ENCODE results near the gene MARCHF10. TPM values are rescaled to one million over a fixed set of nuclear protein-coding genes. Genes with fewer than 3 reads are reported as not detected.

The MARCHF10 gene
- total and polyA plus RNA-seq, 2 donors (not counting 3 experiments of a cell fraction or from before 2014, with no cell fraction given) = 0.11 TPM; not detected in 1

GRCh38 chr17:62727916-62728672 is 80.0 kb downstream of the MARCHF10 start:
- BruUV-seq (replicated peaks) = no TSS peak
- POLR2A ChIA-PET = interaction anchor here (0.7 kb wide), 1 partner anchor 22 kb away, joined by 3 read pairs; no protein-coding TSS in a partner anchor
- DNase-seq (ENCODE audit: low read depth, low spot score) (peak; percentile 11), FAIRE-seq (no peak)
- H3K4me3 ChIP-seq (replicated peaks in 1 of 3; ENCODE audit: insufficient read depth in 1 of 3, low read depth in 1 of 3, low read length in 3 of 3) = no peak overlapping the region
- no peaks in the 10 kb centered on the region for H3K79me2 ChIP-seq (ENCODE audit: control insufficient read depth, insufficient read depth, low read length)
- H3K9ac ChIP-seq (replicated peaks; ENCODE audit: extremely low read depth, insufficient read depth, low read length) = no peak overlapping the region
- no peak for TF ChIP-seq JUN (IDR thresholded peaks at IDR 0.05; ENCODE audit: borderline replicate concordance, insufficient read depth, insufficient read length, low read depth)
- TF ChIP-seq EZH2 (IDR thresholded peaks at IDR 0.05; ENCODE audit: borderline replicate concordance, low read depth, low read length, severe bottlenecking) = no peak
- TF ChIP-seq POLR2AphosphoS5 (IDR thresholded peaks at IDR 0.05; ENCODE audit: insufficient read depth, low read depth, low read length) = no peak
- no peak for TF ChIP-seq FOS (IDR thresholded peaks at IDR 0.05; ENCODE audit: borderline replicate concordance, insufficient read depth, low read length)
- no peak for TF ChIP-seq CTCF (IDR thresholded peaks at IDR 0.05; ENCODE audit: extremely low read depth in 1 of 2, insufficient read depth in 1 of 2, low read depth in 1 of 2, low read length in 2 of 2)
- no peak for TF ChIP-seq MYC (IDR thresholded peaks at IDR 0.05; ENCODE audit: low read depth, low read length)
- no peak for TF ChIP-seq POLR2A (IDR thresholded peaks at IDR 0.05; ENCODE audit: low read depth, low read length)
- no peak for TF ChIP-seq MAX (IDR thresholded peaks at IDR 0.05; ENCODE audit: insufficient read depth, insufficient read length)
- no peak for TF ChIP-seq GATA2 (IDR thresholded peaks at IDR 0.05; ENCODE audit: insufficient read depth, insufficient read length, low read depth, low read length)
- no peaks in the 10 kb centered on the region for H3K9me1 ChIP-seq (replicated peaks; ENCODE audit: control insufficient read depth, extremely low read depth, insufficient read depth, low read length)
- H2AFZ ChIP-seq (ENCODE audit: low read depth, low read length) = no peak overlapping the region
- H3K36me3 ChIP-seq (ENCODE audit: control insufficient read depth in 2 of 2, extremely low read depth in 1 of 2, insufficient read depth in 2 of 2, low read length in 2 of 2) = no peaks in the 10 kb centered on the region
- no peak overlapping the region for H3K4me2 ChIP-seq (ENCODE audit: insufficient read depth, low read length)
- intact Hi-C loops (cut with micrococcal nuclease) = no loop called here
- H3K27ac ChIP-seq (ENCODE audit: insufficient read depth, low read depth, low read length) = no peak overlapping the region
- H3K9me3 ChIP-seq (replicated peaks; ENCODE audit: control insufficient read depth, insufficient read depth, low read length) = no peaks in the 10 kb centered on the region
- H4K20me1 ChIP-seq (replicated peaks; ENCODE audit: control insufficient read depth, extremely low read depth, insufficient read depth, low read length) = no peaks in the 10 kb centered on the region
- dilution Hi-C loops (cut with MboI; ENCODE audit: extremely low pct_ligation_motif_present, low sequenced_read_pairs) = no loop called here
- peaks cover 3% of the 10 kb centered on the region for H3K4me1 ChIP-seq (ENCODE audit: control insufficient read depth, extremely low read depth, insufficient read depth, low read length)
- CTCF ChIA-PET = interaction anchor here (0.8 to 2.3 kb wide), 6 partner anchors 13 to 267 kb away, joined by 3 to 16 read pairs (median 3); no protein-coding TSS in a partner anchor
- H3K27me3 ChIP-seq (ENCODE audit: control insufficient read depth in 2 of 2, insufficient read depth in 2 of 2, low read length in 2 of 2) = peaks cover 3 to 5% of the 10 kb centered on the region in 2 experiments
